Measurements from ENCODE around the gene MAN1A1. TPM values are rescaled to one million over a fixed set of nuclear protein-coding genes. Genes with fewer than 3 reads are reported as not detected.
A peak's percentile ranks its signal among the peaks of the same experiment; 100 is the strongest.

Gene MAN1A1
- total and polyA plus RNA-seq, 7 donors = 10.2 to 143 (median 81.9) TPM

- no peak overlapping the region for H3K27ac ChIP-seq
- TF ChIP-seq POLR2AphosphoS5 (IDR thresholded peaks at IDR 0.05) = no peak
- TF ChIP-seq, protein P1, sequence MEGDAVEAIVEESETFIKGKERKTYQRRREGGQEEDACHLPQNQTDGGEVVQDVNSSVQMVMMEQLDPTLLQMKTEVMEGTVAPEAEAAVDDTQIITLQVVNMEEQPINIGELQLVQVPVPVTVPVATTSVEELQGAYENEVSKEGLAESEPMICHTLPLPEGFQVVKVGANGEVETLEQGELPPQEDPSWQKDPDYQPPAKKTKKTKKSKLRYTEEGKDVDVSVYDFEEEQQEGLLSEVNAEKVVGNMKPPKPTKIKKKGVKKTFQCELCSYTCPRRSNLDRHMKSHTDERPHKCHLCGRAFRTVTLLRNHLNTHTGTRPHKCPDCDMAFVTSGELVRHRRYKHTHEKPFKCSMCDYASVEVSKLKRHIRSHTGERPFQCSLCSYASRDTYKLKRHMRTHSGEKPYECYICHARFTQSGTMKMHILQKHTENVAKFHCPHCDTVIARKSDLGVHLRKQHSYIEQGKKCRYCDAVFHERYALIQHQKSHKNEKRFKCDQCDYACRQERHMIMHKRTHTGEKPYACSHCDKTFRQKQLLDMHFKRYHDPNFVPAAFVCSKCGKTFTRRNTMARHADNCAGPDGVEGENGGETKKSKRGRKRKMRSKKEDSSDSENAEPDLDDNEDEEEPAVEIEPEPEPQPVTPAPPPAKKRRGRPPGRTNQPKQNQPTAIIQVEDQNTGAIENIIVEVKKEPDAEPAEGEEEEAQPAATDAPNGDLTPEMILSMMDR (IDR thresholded peaks at IDR 0.05) = peak; percentile 22 to 88 (median 71)
- TF ChIP-seq POLR2A (IDR thresholded peaks at IDR 0.05) = no peak
- no peaks in the 10 kb centered on the region for H3K9me3 ChIP-seq
- H3K27me3 ChIP-seq = no peaks in the 10 kb centered on the region
- DNase-seq = no peak
- no peak overlapping the region for H3K4me3 ChIP-seq
- H3K36me3 ChIP-seq = no peaks in the 10 kb centered on the region
- H3K4me1 ChIP-seq = peaks cover 0 to 14% (median 12%) of the 10 kb centered on the region in 4 donors
- intact Hi-C loops (cut with DNase I) = loop anchor here (5.0 kb wide), 1 partner anchor 218 kb away; the partner anchor contains the start of gene MAN1A1
- WGBS, 2 donors = 21 to 27% methylated on average over 4 of the region's 4 CpGs
Observed at GRCh38 chr6:119129148-119129967, 220.2 kb downstream of the MAN1A1 start.

DNA sequence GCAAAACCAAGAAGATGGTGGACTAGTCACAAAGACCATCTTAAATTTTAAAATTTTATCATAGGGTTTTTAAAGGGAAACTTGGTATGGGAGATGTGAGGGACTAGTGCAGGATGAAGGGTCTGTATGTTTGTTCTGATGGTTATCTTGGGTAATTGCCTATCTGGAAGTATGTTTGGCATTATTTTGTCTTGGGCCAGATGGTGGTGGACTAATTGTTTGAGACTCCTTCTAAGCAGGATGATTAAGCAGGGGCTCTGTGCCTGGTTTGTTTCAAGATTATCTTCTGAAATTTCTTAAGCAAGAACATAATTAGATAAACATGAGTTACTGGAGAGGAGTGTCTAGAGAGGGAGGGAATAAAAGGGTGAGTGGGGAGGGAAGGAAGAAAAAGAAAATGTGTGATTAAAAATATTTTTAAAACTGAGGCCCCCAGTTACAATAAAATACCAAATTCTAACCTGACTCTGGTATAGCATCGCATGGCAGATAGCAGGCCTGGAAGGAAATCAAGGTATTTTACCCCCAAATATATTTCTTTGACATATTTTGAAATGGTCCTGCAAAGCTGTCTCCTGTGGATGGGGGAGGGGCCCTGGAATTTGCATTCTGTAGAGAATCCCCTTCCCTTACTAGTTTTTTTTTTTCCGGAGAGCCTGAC lies 221.2 kb downstream of the MAN1A1 start:
- TF ChIP-seq POLR2A (IDR thresholded peaks at IDR 0.05) (no peak), POLR2AphosphoS5 (IDR thresholded peaks at IDR 0.05) (no peak), EP300 (IDR thresholded peaks at IDR 0.05) (no peak)
- TF ChIP-seq, protein P1 (IDR thresholded peaks at IDR 0.05) = no peak
- no peaks in the 10 kb centered on the region for H3K27me3 ChIP-seq
- WGBS, 2 donors = 63 to 80% methylated on average over 2 of the region's 2 CpGs
- intact Hi-C loops (cut with DNase I) = loop anchor here (5.0 kb wide), 1 partner anchor 219 kb away; the partner anchor contains the start of gene MAN1A1
- H3K27ac ChIP-seq = no peak overlapping the region
- H3K36me3 ChIP-seq = no peaks in the 10 kb centered on the region
- peaks cover 0 to 14% (median 12%) of the 10 kb centered on the region in 4 donors for H3K4me1 ChIP-seq
- no peak for DNase-seq
- no peaks in the 10 kb centered on the region for H3K9me3 ChIP-seq
- no peak overlapping the region for H3K4me3 ChIP-seq

DNA sequence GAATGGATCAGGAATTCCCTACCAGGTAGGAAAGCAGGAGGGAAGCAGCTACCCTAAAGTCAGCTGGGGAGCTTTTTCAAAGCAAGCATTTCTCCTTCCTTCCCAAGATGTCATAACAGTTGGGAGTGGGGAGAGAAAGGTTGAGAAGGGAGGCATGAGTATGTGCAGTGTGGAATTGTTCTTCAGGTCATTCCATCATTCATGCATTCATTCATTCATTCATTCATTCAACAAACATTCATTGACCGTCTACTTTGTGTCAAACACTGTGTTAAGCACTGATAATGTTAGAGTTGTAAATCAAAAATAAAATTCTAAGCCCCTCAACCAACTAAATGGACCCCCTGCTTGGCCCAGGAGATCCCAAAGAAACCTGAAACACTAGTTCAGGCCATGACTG lies 221.9 kb downstream of the MAN1A1 start:
- DNase-seq = no peak
- Histone ChIP-seq H3K4me1 (peaks cover 0 to 14% (median 12%) of the 10 kb centered on the region in 4 donors), H3K27ac (no peak overlapping the region), H3K36me3 (no peaks in the 10 kb centered on the region), H3K9me3 (no peaks in the 10 kb centered on the region), H3K4me3 (no peak overlapping the region), H3K27me3 (no peaks in the 10 kb centered on the region)
- intact Hi-C loops (cut with DNase I) = loop anchor here (5.0 kb wide), 1 partner anchor 220 kb away; the partner anchor contains the start of gene MAN1A1
- 94 to 98% methylated on average over 1 of the region's 1 CpG for WGBS, 2 donors
- TF ChIP-seq POLR2AphosphoS5 (IDR thresholded peaks at IDR 0.05) = no peak
- TF ChIP-seq, protein P1 (IDR thresholded peaks at IDR 0.05) = no peak
- no peak for TF ChIP-seq POLR2A (IDR thresholded peaks at IDR 0.05)
- no peak for TF ChIP-seq EP300 (IDR thresholded peaks at IDR 0.05)

Small RNAs within 50 kb of the gene (small RNA-seq; reads per million reads assigned to genes)
- gene AL022722.2 = 0 reads per million in 3 donors
- 0 reads per million in 3 donors for gene RNU6-194P

Measured in sigmoid colon (tissue), 7 donors.